ENCODE measurements around the gene CEACAM7.

DNA sequence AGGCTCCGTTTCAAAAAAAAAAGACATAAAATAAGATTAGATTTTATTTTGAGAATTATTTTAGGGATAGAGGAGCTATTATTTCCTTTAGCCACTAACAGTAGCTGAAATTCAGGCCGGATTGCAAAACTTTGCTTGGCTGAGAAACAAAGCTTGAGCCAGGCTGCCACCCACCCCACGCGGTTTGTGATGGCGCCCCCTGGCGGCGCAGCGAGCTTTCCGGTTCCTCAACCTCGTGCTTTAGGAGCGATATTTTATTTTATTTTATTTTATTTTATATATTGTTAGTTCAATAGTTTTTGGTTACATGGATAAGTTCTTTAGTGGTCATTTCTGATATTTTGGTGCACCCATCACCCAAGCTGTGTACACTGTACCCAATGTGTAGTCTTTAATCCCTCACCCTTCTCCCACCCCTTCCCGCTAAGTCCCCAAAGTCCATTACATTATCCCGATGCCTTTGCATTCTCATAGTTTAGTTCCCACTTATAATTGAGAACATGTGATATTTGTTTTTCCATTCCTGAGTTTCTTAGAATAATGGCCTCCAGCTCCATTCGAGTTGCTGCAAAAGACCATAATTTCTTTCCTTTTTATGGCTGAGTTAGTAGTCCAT is 41.4 kb downstream of the CEACAM7 start:
- TF ChIP-seq POLR2A (IDR thresholded peaks at IDR 0.05), result no peak
- TF ChIP-seq POLR2AphosphoS5 (IDR thresholded peaks at IDR 0.05), result peak in 1 of 3 donors; percentile 41
